Parathyroid adenoma (tissue), 2 donors: Measurements from ENCODE around the gene TCAIM.
"Not testable (repeated sequence)": the region's sequence is repeated elsewhere in the genome, so short reads cannot be mapped to it uniquely, and the experiment has no call there.

Experiments used
- H2AFZ ChIP-seq: fragments of 300-600 bp; sonication (generic); one replicate; pipeline ENCODE4 v1.7.0; 2017; ENCODE audit warnings: antibody characterized with exemption, mild to moderate bottlenecking
- H3K27ac ChIP-seq: fragments of 300-600 bp; sonication (generic); one replicate; pipeline ENCODE4 v1.7.0; 2017
- H3K27me3 ChIP-seq: fragments of 300-600 bp; sonication (generic); one replicate; pipeline ENCODE4 v1.7.0; 2017; ENCODE audit warnings: low read length; ENCODE audit not compliant: control insufficient read depth, insufficient read depth
- H3K36me3 ChIP-seq: fragments of 300-600 bp; sonication (generic); one replicate; pipeline ENCODE4 v1.7.0; 2017; ENCODE audit warnings: low read length; ENCODE audit not compliant: control insufficient read depth, insufficient read depth
- H3K4me1 ChIP-seq: fragments of 300-600 bp; sonication (generic); one replicate; pipeline ENCODE4 v1.7.0; 2017; ENCODE audit warnings: control low read depth
- H3K4me2 ChIP-seq: fragments of 300-600 bp; sonication (generic); one replicate; pipeline ENCODE4 v1.7.0; 2017; ENCODE audit warnings: low read length
- H3K4me3 ChIP-seq: fragments of 300-600 bp; sonication (generic); one replicate; pipeline ENCODE4 v1.7.0; 2017; ENCODE audit warnings: low read depth, low read length
- H3K79me2 ChIP-seq: fragments of 300-600 bp; sonication (generic); one replicate; pipeline ENCODE4 v1.7.0; 2017; ENCODE audit warnings: control low read depth
- H3K9ac ChIP-seq: fragments of 300-600 bp; sonication (generic); one replicate; pipeline ENCODE4 v1.7.0; 2017; ENCODE audit warnings: mild to moderate bottlenecking
- H3K9me3 ChIP-seq: fragments of 300-600 bp; sonication (generic); one replicate; pipeline ENCODE4 v1.7.0; 2017; ENCODE audit warnings: low read length; ENCODE audit not compliant: control insufficient read depth
- TF ChIP-seq, protein P1 (sequence below): fragments of 300-600 bp; sonication (generic); IDR thresholded peaks from one replicate; pipeline ENCODE4 v1.7.0; 2017; ENCODE audit warnings: antibody characterized with exemption, mild to moderate bottlenecking
- donor health status: primary hyperparathyroidism.

The TCAIM gene

DNA sequence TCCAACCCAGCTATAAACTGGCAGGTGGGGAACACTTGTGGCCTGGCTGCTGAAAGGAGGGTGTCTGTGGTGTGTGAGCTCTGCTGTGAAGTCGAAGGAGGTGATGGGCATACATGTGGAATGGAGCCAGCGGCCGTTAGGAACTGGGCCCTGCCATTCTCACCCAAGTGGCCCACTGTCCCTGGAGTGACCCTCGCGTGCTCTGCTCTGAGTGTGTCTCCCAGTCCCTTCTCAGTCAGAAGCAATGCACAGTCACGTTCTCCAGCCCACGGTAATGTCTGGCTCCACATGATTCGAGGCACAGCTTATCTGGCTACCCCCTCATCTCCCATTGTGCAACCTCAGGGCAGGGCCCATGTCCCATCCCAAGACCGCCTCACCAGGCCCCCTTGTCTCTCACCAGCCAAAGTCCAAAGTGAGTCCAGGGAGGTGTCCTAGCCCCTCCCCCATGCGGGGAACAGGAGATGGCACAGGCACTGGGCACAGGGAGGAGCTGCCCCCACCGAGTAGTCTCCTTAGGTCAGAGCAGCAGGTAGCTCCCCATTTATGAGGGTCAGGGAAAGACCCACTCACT lies 76.0 kb downstream of the TCAIM start:
- no peak overlapping the region for H3K9ac ChIP-seq
- H3K27me3 ChIP-seq, result no peaks in the 10 kb centered on the region
- H3K36me3 ChIP-seq, result no peaks in the 10 kb centered on the region
- no peak overlapping the region for H3K4me3 ChIP-seq
- H2AFZ ChIP-seq, result no peak overlapping the region
- no peaks in the 10 kb centered on the region for H3K79me2 ChIP-seq
- no peak overlapping the region for H3K27ac ChIP-seq
- TF ChIP-seq, protein P1, sequence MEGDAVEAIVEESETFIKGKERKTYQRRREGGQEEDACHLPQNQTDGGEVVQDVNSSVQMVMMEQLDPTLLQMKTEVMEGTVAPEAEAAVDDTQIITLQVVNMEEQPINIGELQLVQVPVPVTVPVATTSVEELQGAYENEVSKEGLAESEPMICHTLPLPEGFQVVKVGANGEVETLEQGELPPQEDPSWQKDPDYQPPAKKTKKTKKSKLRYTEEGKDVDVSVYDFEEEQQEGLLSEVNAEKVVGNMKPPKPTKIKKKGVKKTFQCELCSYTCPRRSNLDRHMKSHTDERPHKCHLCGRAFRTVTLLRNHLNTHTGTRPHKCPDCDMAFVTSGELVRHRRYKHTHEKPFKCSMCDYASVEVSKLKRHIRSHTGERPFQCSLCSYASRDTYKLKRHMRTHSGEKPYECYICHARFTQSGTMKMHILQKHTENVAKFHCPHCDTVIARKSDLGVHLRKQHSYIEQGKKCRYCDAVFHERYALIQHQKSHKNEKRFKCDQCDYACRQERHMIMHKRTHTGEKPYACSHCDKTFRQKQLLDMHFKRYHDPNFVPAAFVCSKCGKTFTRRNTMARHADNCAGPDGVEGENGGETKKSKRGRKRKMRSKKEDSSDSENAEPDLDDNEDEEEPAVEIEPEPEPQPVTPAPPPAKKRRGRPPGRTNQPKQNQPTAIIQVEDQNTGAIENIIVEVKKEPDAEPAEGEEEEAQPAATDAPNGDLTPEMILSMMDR, result no peak
- H3K4me1 ChIP-seq, result no peaks in the 10 kb centered on the region
- no peaks in the 10 kb centered on the region for H3K9me3 ChIP-seq
- no peak overlapping the region for H3K4me2 ChIP-seq

DNA sequence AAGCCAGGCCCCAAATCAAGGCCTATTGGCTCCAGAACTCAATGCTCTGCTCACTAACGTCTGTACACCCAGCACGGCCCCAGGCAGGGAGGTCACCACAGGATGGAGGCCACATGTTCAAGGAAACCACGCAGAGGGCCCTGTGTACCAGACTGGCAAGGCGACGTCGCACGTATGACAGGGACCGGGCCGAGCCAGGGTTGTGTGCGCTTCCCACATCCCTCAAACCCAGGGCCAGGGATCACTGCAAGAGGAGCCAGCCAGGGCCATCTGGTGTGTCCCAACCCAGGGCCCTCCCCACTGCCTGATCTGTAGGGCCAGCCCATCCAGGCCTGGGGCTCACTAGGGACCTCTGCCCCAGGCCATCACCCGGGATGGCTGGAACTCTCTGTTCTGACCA lies 76.9 kb downstream of the TCAIM start:
- no peak overlapping the region for H3K27ac ChIP-seq
- H3K4me3 ChIP-seq, result no peak overlapping the region
- H3K27me3 ChIP-seq, result no peaks in the 10 kb centered on the region
- no peak overlapping the region for H3K4me2 ChIP-seq
- no peaks in the 10 kb centered on the region for H3K4me1 ChIP-seq
- H2AFZ ChIP-seq, result no peak overlapping the region
- no peaks in the 10 kb centered on the region for H3K9me3 ChIP-seq
- no peak overlapping the region for H3K9ac ChIP-seq
- no peaks in the 10 kb centered on the region for H3K36me3 ChIP-seq
- no peaks in the 10 kb centered on the region for H3K79me2 ChIP-seq
- TF ChIP-seq, protein P1, result no peak

DNA sequence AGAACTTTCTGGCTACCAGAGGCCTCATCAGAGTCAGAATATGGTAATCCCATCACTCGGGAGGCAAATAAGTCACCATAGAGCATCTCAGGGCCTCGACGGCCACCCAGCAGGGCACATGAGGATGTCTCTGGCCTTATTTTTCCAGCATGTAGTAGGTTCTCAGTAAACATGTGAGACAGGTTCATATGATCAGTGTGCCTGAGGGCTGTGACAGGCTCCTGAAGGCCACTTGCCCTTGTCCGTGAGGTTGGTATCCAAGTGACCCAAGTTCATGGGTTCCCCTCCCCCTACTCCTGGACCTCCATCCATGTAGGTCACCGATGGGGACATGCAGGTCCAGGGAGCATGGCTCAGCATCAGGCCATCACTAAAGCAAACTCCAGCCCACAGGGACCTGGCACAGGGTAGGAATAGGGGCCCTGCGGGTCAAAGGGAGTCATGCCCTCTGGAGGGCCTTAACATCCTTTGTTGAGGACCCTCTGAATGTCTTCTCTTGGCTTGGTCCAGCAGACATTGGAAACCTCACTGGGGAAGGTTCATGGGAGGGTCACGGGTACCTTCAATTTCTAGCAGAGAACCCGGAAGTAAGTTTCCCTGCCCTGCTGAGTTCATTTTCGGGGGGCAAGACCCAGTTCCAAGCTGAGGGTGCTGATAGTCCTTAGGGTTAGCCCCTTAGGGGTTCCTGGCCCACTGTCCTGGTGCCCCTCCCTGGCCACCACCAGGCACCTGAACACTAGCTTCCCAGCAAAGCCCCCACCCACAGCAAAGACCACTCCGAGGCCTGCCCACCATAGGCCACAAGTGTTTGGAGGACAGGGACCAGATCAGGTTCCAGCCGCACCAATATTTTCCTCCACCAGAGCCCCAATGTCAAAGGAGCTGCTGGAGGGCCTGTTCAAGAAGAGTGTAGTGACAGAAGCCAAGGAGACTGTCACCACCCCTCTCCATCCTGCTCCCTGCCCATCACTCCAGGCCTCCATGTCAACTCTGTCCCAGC lies 77.8 kb downstream of the TCAIM start:
- no peaks in the 10 kb centered on the region for H3K27me3 ChIP-seq
- H3K9ac ChIP-seq, result no peak overlapping the region
- H3K4me1 ChIP-seq, result no peaks in the 10 kb centered on the region
- no peak overlapping the region for H3K4me3 ChIP-seq
- no peaks in the 10 kb centered on the region for H3K79me2 ChIP-seq
- no peak overlapping the region for H2AFZ ChIP-seq
- no peaks in the 10 kb centered on the region for H3K36me3 ChIP-seq
- TF ChIP-seq, protein P1, result no peak
- H3K9me3 ChIP-seq, result no peaks in the 10 kb centered on the region
- no peak overlapping the region for H3K27ac ChIP-seq
- no peak overlapping the region for H3K4me2 ChIP-seq

DNA sequence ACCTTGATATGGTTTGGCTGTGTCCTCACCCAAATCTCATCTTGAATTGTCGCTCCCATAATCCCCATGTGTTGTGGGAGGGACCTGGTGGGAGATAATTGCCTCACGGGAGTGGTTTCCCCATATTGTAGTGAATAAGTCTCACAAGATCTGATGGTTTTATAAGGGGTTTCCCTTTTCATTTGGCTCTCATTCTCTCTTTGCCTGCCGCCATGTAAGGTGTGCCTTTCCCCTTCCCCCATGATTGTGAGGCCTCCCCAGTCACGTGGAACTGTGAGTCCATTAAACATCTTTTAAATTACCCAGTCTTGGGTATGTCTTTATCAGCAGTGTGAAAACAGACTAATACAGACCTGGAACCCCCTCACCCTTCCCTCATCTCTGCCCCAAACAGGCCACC lies 79.6 kb downstream of the TCAIM start:
- H3K27me3 ChIP-seq, H3K4me3 ChIP-seq, H3K79me2 ChIP-seq, H2AFZ ChIP-seq, H3K9ac ChIP-seq, H3K27ac ChIP-seq, H3K4me1 ChIP-seq, H3K9me3 ChIP-seq, H3K4me2 ChIP-seq, H3K36me3 ChIP-seq: not testable (repeated sequence)

DNA sequence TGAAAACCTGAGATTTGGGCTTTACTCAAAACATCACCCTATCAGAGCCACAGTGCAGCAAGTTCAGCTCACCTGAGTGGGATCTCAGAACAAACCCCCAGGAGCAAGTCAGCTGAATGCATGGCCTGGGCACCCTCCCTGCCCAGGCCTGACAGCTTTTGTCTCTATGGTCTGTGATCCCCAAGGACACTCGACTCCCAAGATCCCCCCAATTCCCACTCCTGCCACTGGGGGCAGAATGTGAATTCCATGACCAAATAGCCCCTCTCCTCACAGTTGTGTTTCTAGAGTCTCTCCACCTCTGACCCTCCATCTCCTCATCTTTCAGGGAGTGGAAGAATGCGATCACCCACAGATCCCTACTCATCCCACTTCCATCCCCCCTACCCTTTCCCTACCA lies 80.0 kb downstream of the TCAIM start:
- TF ChIP-seq, protein P1, result no peak
- Histone ChIP-seq H3K79me2 (no peaks in the 10 kb centered on the region), H3K9me3 (no peaks in the 10 kb centered on the region), H3K4me1 (no peaks in the 10 kb centered on the region), H2AFZ (no peak overlapping the region), H3K27me3 (no peaks in the 10 kb centered on the region), H3K27ac (no peak overlapping the region), H3K9ac (no peak overlapping the region), H3K4me2 (no peak overlapping the region), H3K4me3 (no peak overlapping the region), H3K36me3 (no peaks in the 10 kb centered on the region)
